PFSK-1 (cell line): Measurements from ENCODE around the gene CEP152.

Source experiments
- FOXP2 ChIP-seq: optimal IDR thresholded peaks from 2 replicates; pipeline ENCODE3; 2011; ENCODE audit warnings: borderline replicate concordance, control low read depth, inconsistent platforms; ENCODE audit not compliant: insufficient read depth; ENCODE audit errors: extremely low read length, extremely low read depth
- POLR2AphosphoS5 ChIP-seq: IDR thresholded peaks from 2 replicates; pipeline ENCODE4 v1.6.1; 2012; ENCODE audit warnings: low read depth, mild to moderate bottlenecking, control low read depth, low read length, moderate library complexity
- REST ChIP-seq, 2 experiments: IDR thresholded peaks; 2 replicates each; pipeline versions ENCODE4 v1.6.1 to v1.8.0; 2011 to 2012; ENCODE audit warnings: low read depth in 2 of 2, low read length in 2 of 2, control low read depth in 1 of 2, inconsistent platforms in 1 of 2, mild to moderate bottlenecking in 1 of 2, moderate library complexity in 1 of 2; ENCODE audit not compliant: insufficient read depth in 1 of 2
- SIN3A ChIP-seq: IDR thresholded peaks from 2 replicates; pipeline ENCODE4 v1.6.1; 2012; ENCODE audit warnings: mild to moderate bottlenecking, low read length, moderate library complexity, borderline replicate concordance; ENCODE audit not compliant: insufficient read depth
- TAF1 ChIP-seq: IDR thresholded peaks from 2 replicates; pipeline ENCODE4 v1.6.1; 2012; ENCODE audit warnings: low read length, control low read depth, borderline replicate concordance; ENCODE audit not compliant: insufficient read depth

Gene CEP152

GRCh38 chr15:48721061-48721810, 89.6 kb downstream of the CEP152 start:
- TF ChIP-seq REST (IDR thresholded peaks at IDR 0.05; ENCODE audit: insufficient read depth in 1 of 2, low read depth in 2 of 2, low read length in 2 of 2) (no peak), TAF1 (no peak)

GRCh38 chr15:48720646-48721045, 90.2 kb downstream of the CEP152 start:
- no peak for TF ChIP-seq SIN3A
- TF ChIP-seq FOXP2: no peak
- TF ChIP-seq TAF1: no peak
- no peak for TF ChIP-seq POLR2AphosphoS5
- TF ChIP-seq REST (IDR thresholded peaks at IDR 0.05; ENCODE audit: insufficient read depth in 1 of 2, low read depth in 2 of 2, low read length in 2 of 2): no peak

GRCh38 chr15:48719668-48720067, 91.2 kb downstream of the CEP152 start:
- no peak for TF ChIP-seq POLR2AphosphoS5

GRCh38 chr15:48718646-48719045, 92.2 kb downstream of the CEP152 start:
- no peak for TF ChIP-seq SIN3A
- 0 out of 4 replicates have a peak, but pooled peaks of 1 of the 2 experiments have one; percentile 12 for TF ChIP-seq REST (IDR thresholded peaks at IDR 0.05; ENCODE audit: insufficient read depth in 1 of 2, low read depth in 2 of 2, low read length in 2 of 2)

GRCh38 chr15:48717458-48717857, 93.4 kb downstream of the CEP152 start:
- TF ChIP-seq POLR2AphosphoS5: no peak

GRCh38 chr15:48712546-48712945, 98.3 kb downstream of the CEP152 start:
- TF ChIP-seq POLR2AphosphoS5 (no peak), SIN3A (no peak), REST (IDR thresholded peaks at IDR 0.05; ENCODE audit: insufficient read depth in 1 of 2, low read depth in 2 of 2, low read length in 2 of 2) (no peak), TAF1 (no peak), FOXP2 (no peak)
